ENCODE results near the gene KIAA1671. TPM values are rescaled to one million over a fixed set of nuclear protein-coding genes. Genes with fewer than 3 reads are reported as not detected.
A peak's percentile ranks its signal among the peaks of the same experiment; 100 is the strongest.

Gene KIAA1671
- total and polyA plus RNA-seq, 2 of the 13 experiments (the other 11 are each of a cell fraction or from before 2014, with no cell fraction given): 13.5 to 13.6 TPM

DNA sequence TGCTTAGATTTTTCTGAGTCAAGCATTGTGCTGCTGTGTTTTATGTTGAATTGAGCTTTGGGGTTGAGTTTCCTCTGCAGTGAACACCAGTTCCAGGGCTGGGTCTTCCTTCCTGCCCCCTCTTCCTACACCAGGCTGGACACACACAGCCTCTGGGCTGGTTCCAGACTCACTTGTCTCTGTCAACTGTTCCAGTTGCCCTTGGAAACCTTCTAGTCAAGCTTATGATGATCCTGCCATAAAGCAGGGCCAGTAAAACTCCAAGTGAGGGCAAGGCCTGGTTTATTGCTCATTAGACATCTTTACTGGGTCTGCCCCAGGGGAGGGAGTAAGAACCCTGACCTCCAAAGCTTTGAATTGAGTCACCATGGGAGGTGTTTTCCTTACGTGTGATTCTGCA, 61.1 kb downstream of the KIAA1671 start (continued):
- TF ChIP-seq, protein P1, sequence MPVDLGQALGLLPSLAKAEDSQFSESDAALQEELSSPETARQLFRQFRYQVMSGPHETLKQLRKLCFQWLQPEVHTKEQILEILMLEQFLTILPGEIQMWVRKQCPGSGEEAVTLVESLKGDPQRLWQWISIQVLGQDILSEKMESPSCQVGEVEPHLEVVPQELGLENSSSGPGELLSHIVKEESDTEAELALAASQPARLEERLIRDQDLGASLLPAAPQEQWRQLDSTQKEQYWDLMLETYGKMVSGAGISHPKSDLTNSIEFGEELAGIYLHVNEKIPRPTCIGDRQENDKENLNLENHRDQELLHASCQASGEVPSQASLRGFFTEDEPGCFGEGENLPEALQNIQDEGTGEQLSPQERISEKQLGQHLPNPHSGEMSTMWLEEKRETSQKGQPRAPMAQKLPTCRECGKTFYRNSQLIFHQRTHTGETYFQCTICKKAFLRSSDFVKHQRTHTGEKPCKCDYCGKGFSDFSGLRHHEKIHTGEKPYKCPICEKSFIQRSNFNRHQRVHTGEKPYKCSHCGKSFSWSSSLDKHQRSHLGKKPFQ (CRISPR knock-in tag; IDR thresholded peaks at IDR 0.05; ENCODE audit: insufficient replicate concordance): no peak
- TF ChIP-seq SIN3A (IDR thresholded peaks at IDR 0.05; ENCODE audit: borderline replicate concordance, low read depth, low read length) (no peak), ARNT (IDR thresholded peaks at IDR 0.05) (no peak), ZNF44 (CRISPR knock-in tag; IDR thresholded peaks at IDR 0.05) (no peak)

DNA sequence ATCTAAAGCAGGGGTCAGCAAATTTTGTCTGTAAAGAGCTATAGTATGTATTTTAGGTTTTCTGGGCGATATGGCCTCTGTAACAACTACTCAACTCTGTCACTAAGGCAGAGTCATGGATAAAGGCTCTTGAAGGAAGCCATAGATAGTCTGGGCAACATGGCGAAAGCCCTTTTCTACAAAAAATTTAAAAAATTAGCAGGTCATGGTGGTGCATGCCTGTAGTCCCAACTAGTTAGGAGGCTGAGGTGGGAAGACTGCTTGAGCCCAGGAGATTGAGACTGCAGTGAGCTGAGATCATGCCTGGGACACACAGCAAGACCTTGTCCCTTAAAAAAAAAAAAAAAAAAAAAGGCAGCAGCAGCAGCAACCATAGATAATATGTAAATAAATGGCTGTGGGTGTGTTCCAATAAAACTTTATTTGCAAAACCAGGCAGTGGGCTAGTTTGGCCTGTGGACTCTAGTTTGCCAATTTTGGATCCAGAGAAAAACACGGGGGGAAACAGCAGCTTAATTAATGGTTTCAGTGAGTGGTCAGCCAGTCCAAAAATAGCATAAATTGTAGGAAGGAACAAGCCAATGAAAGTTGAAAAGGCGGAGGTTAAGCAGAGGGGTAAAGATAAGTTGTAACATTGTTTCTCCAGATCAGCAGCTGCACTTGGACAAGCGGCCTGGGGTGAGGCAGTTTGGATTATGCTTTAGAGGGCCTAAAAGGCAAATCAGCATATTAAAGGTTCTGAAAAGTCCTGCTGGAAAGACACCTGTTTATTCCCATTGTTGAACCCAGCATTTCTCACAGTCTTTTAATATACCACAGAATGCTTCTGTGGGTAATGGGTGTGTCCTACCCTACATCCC, 62.6 kb downstream of the KIAA1671 start:
- peaks cover 29% of the 10 kb centered on the region for H3K4me1 ChIP-seq (ENCODE audit: insufficient read depth, low read length)
- FAIRE-seq (no peak), ATAC-seq (no peak), DNase-seq (ENCODE audit: low spot score) (no peak)
- H3K9ac ChIP-seq (ENCODE audit: insufficient read depth, low read depth, low read length): no peak overlapping the region
- no peaks in the 10 kb centered on the region for H4K20me1 ChIP-seq (ENCODE audit: insufficient read depth, low read length)
- H3K9me3 ChIP-seq (ENCODE audit: low read length): no peaks in the 10 kb centered on the region
- ChIA-PET CTCF (ENCODE audit: low intra/inter-chr PET ratio, low total read pairs) (no interaction called here), POLR2A (no interaction called here)
- 91% methylated on average over 5 of the region's 5 CpGs for WGBS (ENCODE audit: low lambda C conversion rate)
- no peak overlapping the region for H3K4me2 ChIP-seq (ENCODE audit: low read depth, low read length)
- in situ Hi-C loops (cut with HindIII; ENCODE audit: extremely low pct_ligation_motif_present, low pct_unique_long_range_greater_than_20kb): no loop called here
- H3K27me3 ChIP-seq (ENCODE audit: control insufficient read depth in 1 of 2, insufficient read depth in 2 of 2, low read length in 2 of 2): no peaks in the 10 kb centered on the region
- H3K27ac ChIP-seq (ENCODE audit: extremely low read length, insufficient read depth, low read length): no peak overlapping the region
- BruUV-seq (replicated peaks): no TSS peak
- no peaks in the 10 kb centered on the region for H3K79me2 ChIP-seq (ENCODE audit: insufficient read depth, low read length)
- no peak overlapping the region for H2AFZ ChIP-seq (ENCODE audit: low read length)
- no peak overlapping the region for H3K4me3 ChIP-seq (replicated peaks in 1 of 3; ENCODE audit: insufficient read depth in 1 of 3, low read depth in 2 of 3, low read length in 3 of 3)
- no peaks in the 10 kb centered on the region; a peak in 1 of 5 replicates for H3K36me3 ChIP-seq (replicated peaks in 1 of 2; ENCODE audit: control insufficient read depth in 1 of 2, insufficient read depth in 2 of 2, low read length in 2 of 2)
- intact Hi-C loops (cut with micrococcal nuclease; ENCODE audit: unreplicated experiment): no loop called here
- no peak for TF ChIP-seq NKX3-1 (CRISPR knock-in tag; IDR thresholded peaks at IDR 0.05)
- no peak for TF ChIP-seq ZNF879 (CRISPR knock-in tag; IDR thresholded peaks at IDR 0.05)
- TF ChIP-seq HNF4A (CRISPR knock-in tag; IDR thresholded peaks at IDR 0.05): no peak
- TF ChIP-seq, protein P2, sequence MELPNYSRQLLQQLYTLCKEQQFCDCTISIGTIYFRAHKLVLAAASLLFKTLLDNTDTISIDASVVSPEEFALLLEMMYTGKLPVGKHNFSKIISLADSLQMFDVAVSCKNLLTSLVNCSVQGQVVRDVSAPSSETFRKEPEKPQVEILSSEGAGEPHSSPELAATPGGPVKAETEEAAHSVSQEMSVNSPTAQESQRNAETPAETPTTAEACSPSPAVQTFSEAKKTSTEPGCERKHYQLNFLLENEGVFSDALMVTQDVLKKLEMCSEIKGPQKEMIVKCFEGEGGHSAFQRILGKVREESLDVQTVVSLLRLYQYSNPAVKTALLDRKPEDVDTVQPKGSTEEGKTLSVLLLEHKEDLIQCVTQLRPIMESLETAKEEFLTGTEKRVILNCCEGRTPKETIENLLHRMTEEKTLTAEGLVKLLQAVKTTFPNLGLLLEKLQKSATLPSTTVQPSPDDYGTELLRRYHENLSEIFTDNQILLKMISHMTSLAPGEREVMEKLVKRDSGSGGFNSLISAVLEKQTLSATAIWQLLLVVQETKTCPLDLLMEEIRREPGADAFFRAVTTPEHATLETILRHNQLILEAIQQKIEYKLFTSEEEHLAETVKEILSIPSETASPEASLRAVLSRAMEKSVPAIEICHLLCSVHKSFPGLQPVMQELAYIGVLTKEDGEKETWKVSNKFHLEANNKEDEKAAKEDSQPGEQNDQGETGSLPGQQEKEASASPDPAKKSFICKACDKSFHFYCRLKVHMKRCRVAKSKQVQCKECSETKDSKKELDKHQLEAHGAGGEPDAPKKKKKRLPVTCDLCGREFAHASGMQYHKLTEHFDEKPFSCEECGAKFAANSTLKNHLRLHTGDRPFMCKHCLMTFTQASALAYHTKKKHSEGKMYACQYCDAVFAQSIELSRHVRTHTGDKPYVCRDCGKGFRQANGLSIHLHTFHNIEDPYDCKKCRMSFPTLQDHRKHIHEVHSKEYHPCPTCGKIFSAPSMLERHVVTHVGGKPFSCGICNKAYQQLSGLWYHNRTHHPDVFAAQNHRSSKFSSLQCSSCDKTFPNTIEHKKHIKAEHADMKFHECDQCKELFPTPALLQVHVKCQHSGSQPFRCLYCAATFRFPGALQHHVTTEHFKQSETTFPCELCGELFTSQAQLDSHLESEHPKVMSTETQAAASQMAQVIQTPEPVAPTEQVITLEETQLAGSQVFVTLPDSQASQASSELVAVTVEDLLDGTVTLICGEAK (IDR thresholded peaks at IDR 0.05): peak; percentile 28; the same call in 1 of the 2 replicates
- TF ChIP-seq, protein P2 (CRISPR knock-in tag; IDR thresholded peaks at IDR 0.05): peak; percentile 90
